ENCODE results near the gene AKR1B1. TPM values are rescaled to one million over a fixed set of nuclear protein-coding genes. Genes with fewer than 3 reads are reported as not detected.

The AKR1B1 gene
- total RNA-seq, 1 experiment from 2014 or later = 135 TPM

GRCh38 chr7:134425777-134426176, 33.1 kb downstream of the AKR1B1 start (continued):
- TF ChIP-seq, protein P1, sequence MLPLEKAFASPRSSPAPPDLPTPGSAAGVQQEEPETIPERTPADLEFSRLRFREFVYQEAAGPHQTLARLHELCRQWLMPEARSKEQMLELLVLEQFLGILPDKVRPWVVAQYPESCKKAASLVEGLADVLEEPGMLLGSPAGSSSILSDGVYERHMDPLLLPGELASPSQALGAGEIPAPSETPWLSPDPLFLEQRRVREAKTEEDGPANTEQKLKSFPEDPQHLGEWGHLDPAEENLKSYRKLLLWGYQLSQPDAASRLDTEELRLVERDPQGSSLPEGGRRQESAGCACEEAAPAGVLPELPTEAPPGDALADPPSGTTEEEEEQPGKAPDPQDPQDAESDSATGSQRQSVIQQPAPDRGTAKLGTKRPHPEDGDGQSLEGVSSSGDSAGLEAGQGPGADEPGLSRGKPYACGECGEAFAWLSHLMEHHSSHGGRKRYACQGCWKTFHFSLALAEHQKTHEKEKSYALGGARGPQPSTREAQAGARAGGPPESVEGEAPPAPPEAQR (CRISPR knock-in tag; IDR thresholded peaks at IDR 0.05) = no peak
- TF ChIP-seq E2F5 (CRISPR knock-in tag; IDR thresholded peaks at IDR 0.05) (no peak), PRRX2 (CRISPR knock-in tag; IDR thresholded peaks at IDR 0.05) (no peak)
- TF ChIP-seq, protein P2, sequence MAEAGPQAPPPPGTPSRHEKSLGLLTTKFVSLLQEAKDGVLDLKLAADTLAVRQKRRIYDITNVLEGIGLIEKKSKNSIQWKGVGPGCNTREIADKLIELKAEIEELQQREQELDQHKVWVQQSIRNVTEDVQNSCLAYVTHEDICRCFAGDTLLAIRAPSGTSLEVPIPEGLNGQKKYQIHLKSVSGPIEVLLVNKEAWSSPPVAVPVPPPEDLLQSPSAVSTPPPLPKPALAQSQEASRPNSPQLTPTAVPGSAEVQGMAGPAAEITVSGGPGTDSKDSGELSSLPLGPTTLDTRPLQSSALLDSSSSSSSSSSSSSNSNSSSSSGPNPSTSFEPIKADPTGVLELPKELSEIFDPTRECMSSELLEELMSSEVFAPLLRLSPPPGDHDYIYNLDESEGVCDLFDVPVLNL (CRISPR knock-in tag; IDR thresholded peaks at IDR 0.05; ENCODE audit: borderline replicate concordance, low read depth) = no peak

GRCh38 chr7:134422638-134423037, 36.3 kb downstream of the AKR1B1 start:
- no peak for TF ChIP-seq JUN (CRISPR knock-in tag; IDR thresholded peaks at IDR 0.05)
- TF ChIP-seq FOXK1 (CRISPR knock-in tag; IDR thresholded peaks at IDR 0.05) = no peak
- no peak for TF ChIP-seq MXD4 (CRISPR knock-in tag; IDR thresholded peaks at IDR 0.05; ENCODE audit: borderline replicate concordance)
- no peak for TF ChIP-seq NR2C2 (CRISPR knock-in tag; IDR thresholded peaks at IDR 0.05)
- TF ChIP-seq, protein P3, sequence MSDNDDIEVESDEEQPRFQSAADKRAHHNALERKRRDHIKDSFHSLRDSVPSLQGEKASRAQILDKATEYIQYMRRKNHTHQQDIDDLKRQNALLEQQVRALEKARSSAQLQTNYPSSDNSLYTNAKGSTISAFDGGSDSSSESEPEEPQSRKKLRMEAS (CRISPR knock-in tag; IDR thresholded peaks at IDR 0.05) = no peak
- no peak for TF ChIP-seq NFATC4 (CRISPR knock-in tag; IDR thresholded peaks at IDR 0.05)
- TF ChIP-seq, protein P1 (CRISPR knock-in tag; IDR thresholded peaks at IDR 0.05) = no peak
- TF ChIP-seq NFYB (CRISPR knock-in tag; conservative IDR thresholded peaks at IDR 0.05; ENCODE audit: low read depth) = no peak
- TF ChIP-seq, protein P4, sequence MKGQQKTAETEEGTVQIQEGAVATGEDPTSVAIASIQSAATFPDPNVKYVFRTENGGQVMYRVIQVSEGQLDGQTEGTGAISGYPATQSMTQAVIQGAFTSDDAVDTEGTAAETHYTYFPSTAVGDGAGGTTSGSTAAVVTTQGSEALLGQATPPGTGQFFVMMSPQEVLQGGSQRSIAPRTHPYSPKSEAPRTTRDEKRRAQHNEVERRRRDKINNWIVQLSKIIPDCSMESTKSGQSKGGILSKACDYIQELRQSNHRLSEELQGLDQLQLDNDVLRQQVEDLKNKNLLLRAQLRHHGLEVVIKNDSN (CRISPR knock-in tag; IDR thresholded peaks at IDR 0.05) = no peak
- TF ChIP-seq, protein P5, sequence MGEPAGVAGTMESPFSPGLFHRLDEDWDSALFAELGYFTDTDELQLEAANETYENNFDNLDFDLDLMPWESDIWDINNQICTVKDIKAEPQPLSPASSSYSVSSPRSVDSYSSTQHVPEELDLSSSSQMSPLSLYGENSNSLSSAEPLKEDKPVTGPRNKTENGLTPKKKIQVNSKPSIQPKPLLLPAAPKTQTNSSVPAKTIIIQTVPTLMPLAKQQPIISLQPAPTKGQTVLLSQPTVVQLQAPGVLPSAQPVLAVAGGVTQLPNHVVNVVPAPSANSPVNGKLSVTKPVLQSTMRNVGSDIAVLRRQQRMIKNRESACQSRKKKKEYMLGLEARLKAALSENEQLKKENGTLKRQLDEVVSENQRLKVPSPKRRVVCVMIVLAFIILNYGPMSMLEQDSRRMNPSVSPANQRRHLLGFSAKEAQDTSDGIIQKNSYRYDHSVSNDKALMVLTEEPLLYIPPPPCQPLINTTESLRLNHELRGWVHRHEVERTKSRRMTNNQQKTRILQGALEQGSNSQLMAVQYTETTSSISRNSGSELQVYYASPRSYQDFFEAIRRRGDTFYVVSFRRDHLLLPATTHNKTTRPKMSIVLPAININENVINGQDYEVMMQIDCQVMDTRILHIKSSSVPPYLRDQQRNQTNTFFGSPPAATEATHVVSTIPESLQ (CRISPR knock-in tag; IDR thresholded peaks at IDR 0.05) = no peak
- TF ChIP-seq E2F5 (CRISPR knock-in tag; IDR thresholded peaks at IDR 0.05) = no peak
- no peak for TF ChIP-seq ZNF232 (CRISPR knock-in tag; IDR thresholded peaks at IDR 0.05)
- no peak for TF ChIP-seq ZNF416 (CRISPR knock-in tag; IDR thresholded peaks at IDR 0.05)
- TF ChIP-seq TCF7 (CRISPR knock-in tag; IDR thresholded peaks at IDR 0.05; ENCODE audit: low read depth) = no peak
- TF ChIP-seq SP1 (CRISPR knock-in tag; conservative IDR thresholded peaks at IDR 0.05) = no peak
- no peak for TF ChIP-seq ZNF263 (CRISPR knock-in tag; IDR thresholded peaks at IDR 0.05; ENCODE audit: low read depth)
- TF ChIP-seq IRF1 (CRISPR knock-in tag; IDR thresholded peaks at IDR 0.05) = no peak
- TF ChIP-seq NFE2L1 (CRISPR knock-in tag; IDR thresholded peaks at IDR 0.05) = no peak
- TF ChIP-seq FOXP1 (CRISPR knock-in tag; IDR thresholded peaks at IDR 0.05; ENCODE audit: borderline replicate concordance) = no peak
- TF ChIP-seq OVOL2 (CRISPR knock-in tag; IDR thresholded peaks at IDR 0.05; ENCODE audit: borderline replicate concordance) = no peak
- ChIA-PET POLR2A (no interaction called here), CTCF (interaction anchor here (1.0 kb wide), 1 partner anchor 10 kb away, joined by 7 read pairs; no protein-coding TSS in a partner anchor)
- H3K27me3 Mint-ChIP-seq (ENCODE audit: low read depth) = no peaks in the 10 kb centered on the region
- DNase-seq (ENCODE audit: low spot score) = no peak
- H3K9me3 Mint-ChIP-seq = peaks cover 6% of the 10 kb centered on the region; the same call in 1 of the 2 replicates
- H3K36me3 Mint-ChIP-seq = no peaks in the 10 kb centered on the region
- ATAC-seq = no peak
- peaks cover 10% of the 10 kb centered on the region for H3K4me1 Mint-ChIP-seq
- H3K4me3 Mint-ChIP-seq = no peak overlapping the region
- no peak overlapping the region for H3K27ac Mint-ChIP-seq
